HG02884 (cell line): ENCODE measurements around the gene FZD2.
"Not testable (repeated sequence)": the region's sequence is repeated elsewhere in the genome, so short reads cannot be mapped to it uniquely, and the experiment has no call there.

Experiments
- ATAC-seq: cut with Tn5 transposase; IDR thresholded peaks from one replicate; pipeline ENCODE4 v1.9.1; 2021; ENCODE audit warnings: mild to moderate bottlenecking, moderate library complexity; ENCODE audit not compliant: unreplicated experiment

Gene FZD2

GRCh38 chr17:44556832-44557606 is at the start of gene FZD2:
Gene FZD2, plus strand, starts transcription at chr17:44557484. Its CDS starts 205 bp downstream, at chr17:44557689.
- no peak for ATAC-seq

GRCh38 chr17:44511241-44512134 is 45.8 kb upstream of the FZD2 start:
- ATAC-seq = not testable (repeated sequence)

- ATAC-seq = no peak
Measured at GRCh38 chr17:44518032-44518431, 39.3 kb upstream of the FZD2 start.

GRCh38 chr17:44522883-44523671 is 34.2 kb upstream of the FZD2 start:
- ATAC-seq = no peak

- ATAC-seq = no peak
Measured at GRCh38 chr17:44523672-44523972, 33.7 kb upstream of the FZD2 start.

GRCh38 chr17:44527102-44527501 is 30.2 kb upstream of the FZD2 start:
- ATAC-seq = no peak

- ATAC-seq = no peak
Measured at GRCh38 chr17:44527954-44528353, 29.3 kb upstream of the FZD2 start.

GRCh38 chr17:44529864-44530263 is 27.4 kb upstream of the FZD2 start:
- ATAC-seq = no peak

- no peak for ATAC-seq
Measured at GRCh38 chr17:44530896-44531418, 26.3 kb upstream of the FZD2 start.

- ATAC-seq = no peak
Measured at GRCh38 chr17:44533533-44534246, 23.6 kb upstream of the FZD2 start.

- ATAC-seq = no peak
Measured at GRCh38 chr17:44536090-44536953, 21.0 kb upstream of the FZD2 start.

- not testable (repeated sequence) for ATAC-seq
Measured at GRCh38 chr17:44537922-44538321, 19.4 kb upstream of the FZD2 start.

- ATAC-seq = no peak
Measured at GRCh38 chr17:44539673-44540072, 17.6 kb upstream of the FZD2 start.

GRCh38 chr17:44540246-44541084 is 16.8 kb upstream of the FZD2 start:
- ATAC-seq = no peak

- ATAC-seq = no peak
Measured at GRCh38 chr17:44541884-44542581, 15.3 kb upstream of the FZD2 start.

- no peak for ATAC-seq
Measured at GRCh38 chr17:44543213-44543904, 13.9 kb upstream of the FZD2 start.

- no peak for ATAC-seq
Measured at GRCh38 chr17:44543905-44544523, 13.3 kb upstream of the FZD2 start.
